HG03039 (cell line): ENCODE measurements around the gene KCTD8.
"Not testable (repeated sequence)": the region's sequence is repeated elsewhere in the genome, so short reads cannot be mapped to it uniquely, and the experiment has no call there.

ENCODE experiments used
- ATAC-seq: cut with Tn5 transposase; IDR thresholded peaks from one replicate; pipeline ENCODE4 v1.9.1; 2021; ENCODE audit warnings: mild to moderate bottlenecking, moderate library complexity; ENCODE audit not compliant: unreplicated experiment

Gene KCTD8

GRCh38 chr4:44167766-44168165, 280.8 kb downstream of the KCTD8 start:
- ATAC-seq: not testable (repeated sequence)

- ATAC-seq: no peak
Measured at GRCh38 chr4:44165938-44166337, 282.7 kb downstream of the KCTD8 start.

GRCh38 chr4:44162538-44163270, 285.9 kb downstream of the KCTD8 start:
- ATAC-seq: no peak

- ATAC-seq: no peak
Measured at GRCh38 chr4:44161756-44162155, 286.9 kb downstream of the KCTD8 start.

GRCh38 chr4:44160776-44161367, 287.7 kb downstream of the KCTD8 start:
- ATAC-seq: no peak

- ATAC-seq: no peak
Measured at GRCh38 chr4:44159991-44160390, 288.6 kb downstream of the KCTD8 start.

- ATAC-seq: no peak
Measured at GRCh38 chr4:44157611-44158277, 290.9 kb downstream of the KCTD8 start.

GRCh38 chr4:44150091-44150576, 298.5 kb downstream of the KCTD8 start:
- no peak for ATAC-seq

- no peak for ATAC-seq
Measured at GRCh38 chr4:44149282-44149681, 299.3 kb downstream of the KCTD8 start.

GRCh38 chr4:44147571-44148075, 301.0 kb downstream of the KCTD8 start:
- ATAC-seq: no peak

- ATAC-seq: no peak
Measured at GRCh38 chr4:44146516-44146915, 302.1 kb downstream of the KCTD8 start.

GRCh38 chr4:44145868-44146267, 302.7 kb downstream of the KCTD8 start:
- no peak for ATAC-seq

- ATAC-seq: no peak
Measured at GRCh38 chr4:44132526-44132925, 316.1 kb downstream of the KCTD8 start.
